ENCODE results near the gene KCNG1.

The KCNG1 gene

DNA sequence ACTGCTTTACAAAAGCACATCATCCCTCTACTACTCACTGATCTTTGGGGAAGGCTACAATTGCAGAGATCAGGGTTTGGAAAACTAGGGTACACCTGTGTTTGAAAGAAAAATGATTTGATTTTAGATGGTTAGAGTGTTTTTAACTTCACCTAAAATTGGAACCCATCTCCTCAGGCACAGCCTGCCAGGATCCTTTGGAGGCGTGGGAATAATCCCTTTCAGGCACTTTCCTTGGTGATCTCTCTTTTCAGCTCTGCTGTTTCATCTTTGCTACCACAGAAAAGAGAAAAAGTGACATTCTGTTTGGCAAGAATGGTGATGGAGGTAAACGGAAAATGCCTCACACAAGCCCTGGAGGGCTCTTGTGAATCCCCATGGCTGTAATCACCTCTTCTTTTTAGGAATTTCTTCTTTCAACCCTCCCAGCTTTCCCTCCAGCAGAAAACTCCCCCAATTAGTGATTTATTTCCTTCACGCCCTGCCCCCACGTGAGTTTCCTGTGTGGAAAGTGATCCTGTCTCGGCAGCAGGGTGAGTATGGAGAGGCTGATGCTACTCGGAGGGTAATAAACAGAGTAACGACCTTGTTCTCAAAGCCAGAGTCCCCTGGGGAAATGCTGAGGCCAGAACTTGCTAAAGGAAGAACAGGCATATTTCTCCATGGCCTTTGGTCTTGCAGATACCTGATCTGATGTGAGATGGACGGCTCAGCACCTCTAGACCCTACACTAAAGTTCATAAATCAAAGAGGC is 9.2 kb downstream of the KCNG1 start:
- DNase-seq (ENCODE audit: low spot score): no peak

DNA sequence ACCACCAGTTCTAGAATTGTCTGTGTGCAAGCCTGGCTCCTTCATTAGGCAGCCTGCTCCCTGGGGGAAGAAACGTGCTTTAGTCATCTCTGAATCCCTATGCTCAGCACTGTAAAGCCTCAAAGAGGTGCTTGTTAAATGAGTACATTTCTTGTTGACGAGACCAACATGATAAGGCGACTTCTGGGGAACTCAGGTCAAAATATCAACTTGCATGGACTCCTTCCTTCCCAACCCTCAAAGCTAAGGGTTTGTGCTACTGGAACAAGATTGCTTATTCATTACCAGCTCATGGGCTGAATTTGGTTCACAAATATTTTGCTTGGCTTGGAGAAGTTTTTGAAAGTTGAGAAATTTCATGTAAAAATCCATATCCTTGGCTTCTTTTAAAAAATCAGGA is 10.6 kb downstream of the KCNG1 start:
- no peak for DNase-seq (ENCODE audit: low spot score)

DNA sequence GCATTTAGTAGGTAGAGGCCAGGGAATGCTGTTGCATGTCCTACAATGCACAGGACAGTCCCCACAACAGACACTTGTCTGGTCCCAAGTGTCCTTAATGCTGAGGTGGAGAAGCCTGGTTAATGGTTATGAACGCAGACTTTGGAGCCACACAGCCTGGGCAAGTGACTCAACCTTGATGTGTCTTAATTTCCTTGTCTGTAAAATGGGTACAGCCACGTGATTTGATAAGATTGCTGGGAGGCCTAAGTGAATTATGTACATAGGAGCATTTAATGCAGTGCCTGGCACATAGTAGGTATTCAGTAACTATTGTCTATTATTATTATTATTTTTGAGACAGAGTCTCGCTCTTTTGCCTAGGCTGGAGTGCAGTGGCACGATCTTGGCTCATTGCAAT is 11.4 kb downstream of the KCNG1 start:
- DNase-seq (ENCODE audit: low spot score): no peak

DNA sequence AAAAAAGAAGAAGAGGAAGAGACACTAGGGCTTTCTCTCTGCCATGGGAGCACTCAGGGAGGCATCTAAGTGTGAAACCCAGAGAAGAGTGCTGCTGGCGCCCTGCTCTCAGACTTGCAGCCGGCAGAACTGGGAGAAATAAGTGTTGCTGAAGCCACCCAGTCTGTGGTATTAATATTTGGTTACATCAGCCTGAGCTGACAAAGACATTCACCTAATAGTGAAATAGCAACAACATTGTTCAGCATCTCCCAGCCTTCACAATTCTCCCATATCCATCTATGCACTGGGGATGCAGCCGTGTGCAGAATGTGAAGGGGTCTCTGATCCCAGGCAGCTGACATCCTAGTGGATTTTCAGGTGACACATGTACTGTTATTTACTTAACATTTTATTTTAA is 12.0 kb downstream of the KCNG1 start:
- no peak for DNase-seq (ENCODE audit: low spot score)

DNA sequence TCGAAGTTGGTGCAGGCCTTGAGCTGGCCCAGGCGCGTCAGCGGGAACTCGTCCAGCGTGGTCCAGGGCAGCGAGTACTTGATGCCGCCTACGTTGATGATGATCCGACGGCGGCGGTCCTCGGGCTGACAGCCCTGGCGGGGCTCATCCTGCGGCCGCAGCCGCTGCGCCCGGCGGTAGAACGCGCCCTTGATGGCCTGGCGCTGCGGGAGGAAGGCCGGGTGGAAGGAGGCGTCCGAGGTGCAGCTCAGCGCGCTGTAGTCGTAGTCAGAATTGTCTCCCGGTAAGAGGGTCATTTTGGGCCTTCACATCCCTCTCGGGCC is 12.9 kb downstream of the KCNG1 start:
- no peak for DNase-seq (ENCODE audit: low spot score)

DNA sequence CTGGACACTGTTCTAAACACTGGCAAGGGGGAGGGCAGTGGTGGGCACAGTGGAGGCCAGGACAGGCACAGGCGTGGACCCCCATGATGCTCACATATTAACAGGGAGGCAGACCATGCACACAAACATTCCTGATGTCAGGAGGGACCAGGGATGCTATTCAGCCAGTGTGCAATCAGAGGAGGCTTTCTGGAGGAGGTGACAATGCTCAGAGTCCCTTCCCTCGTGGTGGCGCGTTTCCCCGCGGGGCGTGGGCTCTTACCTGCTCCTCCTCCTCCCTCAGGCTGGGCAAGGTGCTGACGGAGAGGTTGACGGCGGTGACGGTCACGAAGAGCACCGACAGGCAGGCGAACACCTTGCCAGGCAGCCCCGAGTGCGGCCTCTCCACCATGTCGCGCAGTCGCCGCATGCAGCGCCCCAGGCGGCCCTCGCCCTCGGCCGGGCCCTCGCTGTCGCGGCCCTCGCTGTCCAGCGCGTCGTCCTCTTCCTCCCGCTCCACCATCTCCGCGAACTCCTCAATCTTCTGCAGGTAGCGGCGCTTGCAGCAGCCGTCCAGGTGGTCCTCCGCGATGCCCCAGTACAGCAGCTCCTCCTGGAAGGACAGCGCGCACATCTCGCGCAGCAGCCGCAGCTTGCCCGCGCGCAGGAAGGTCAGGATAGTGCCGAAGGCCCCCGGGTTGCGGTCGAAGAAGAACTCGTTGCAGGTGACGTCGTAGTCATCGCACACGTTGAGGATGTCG is 13.4 kb downstream of the KCNG1 start:
- no peak for DNase-seq (ENCODE audit: low spot score)

DNA sequence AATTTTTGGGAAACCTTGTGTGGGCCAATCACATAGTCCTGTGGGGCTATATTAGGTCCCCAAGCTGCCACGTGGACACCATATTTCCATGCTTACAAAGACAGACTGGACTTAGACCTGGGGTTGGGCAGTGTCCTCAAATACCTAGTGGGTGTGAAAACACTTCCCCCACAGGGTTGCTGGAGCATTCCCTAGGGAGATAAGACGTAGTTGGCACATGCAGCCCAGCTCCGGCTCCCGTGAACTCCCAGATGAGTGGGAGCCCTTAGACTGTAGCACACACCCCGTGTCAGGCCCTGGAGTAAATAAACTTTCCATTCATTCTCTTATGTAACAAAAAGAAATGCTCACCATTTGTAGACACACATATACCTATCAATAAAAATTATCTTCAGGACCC is 14.2 kb downstream of the KCNG1 start:
- DNase-seq (ENCODE audit: low spot score): no peak

DNA sequence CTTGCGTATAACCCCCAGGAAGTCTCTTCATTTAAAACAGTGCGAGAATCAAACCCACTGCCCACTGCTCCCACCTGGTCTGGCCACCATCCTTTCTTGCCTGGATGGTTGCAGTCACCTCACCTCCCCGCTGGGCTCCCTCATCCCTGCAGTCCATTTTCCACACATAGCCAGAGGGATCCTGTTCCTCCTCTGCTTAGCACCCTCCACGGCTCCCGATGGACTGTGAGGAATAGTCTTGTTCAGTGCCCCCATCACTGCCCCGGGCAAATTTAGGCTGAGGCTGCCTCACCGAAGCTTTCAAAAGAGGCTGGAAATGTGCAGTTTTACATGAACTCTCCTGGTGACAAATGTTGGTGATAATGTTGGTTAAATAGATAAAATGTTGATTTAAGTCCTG is 17.7 kb downstream of the KCNG1 start:
- no peak for DNase-seq (ENCODE audit: low spot score)

DNA sequence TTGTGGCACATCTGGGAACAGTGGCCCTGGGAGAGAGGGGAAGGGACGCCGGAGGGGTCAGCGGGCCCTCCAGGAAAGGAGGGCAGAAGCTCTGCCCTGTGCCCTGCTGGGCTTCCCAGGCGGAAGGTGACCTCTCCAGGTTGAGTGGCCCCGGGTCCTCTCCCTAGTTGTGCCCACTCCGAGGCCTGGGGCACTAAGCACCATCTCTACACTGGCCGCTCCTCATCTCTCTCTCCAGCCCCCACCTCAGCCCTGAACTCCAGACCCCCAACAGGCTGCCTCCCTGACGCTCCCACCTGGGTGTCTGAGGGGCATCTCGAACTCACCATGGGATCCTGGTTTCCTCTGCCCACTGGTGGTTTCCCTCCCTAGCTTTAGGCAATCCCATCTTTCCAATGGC is 18.1 kb downstream of the KCNG1 start:
- DNase-seq (ENCODE audit: low spot score): no peak

DNA sequence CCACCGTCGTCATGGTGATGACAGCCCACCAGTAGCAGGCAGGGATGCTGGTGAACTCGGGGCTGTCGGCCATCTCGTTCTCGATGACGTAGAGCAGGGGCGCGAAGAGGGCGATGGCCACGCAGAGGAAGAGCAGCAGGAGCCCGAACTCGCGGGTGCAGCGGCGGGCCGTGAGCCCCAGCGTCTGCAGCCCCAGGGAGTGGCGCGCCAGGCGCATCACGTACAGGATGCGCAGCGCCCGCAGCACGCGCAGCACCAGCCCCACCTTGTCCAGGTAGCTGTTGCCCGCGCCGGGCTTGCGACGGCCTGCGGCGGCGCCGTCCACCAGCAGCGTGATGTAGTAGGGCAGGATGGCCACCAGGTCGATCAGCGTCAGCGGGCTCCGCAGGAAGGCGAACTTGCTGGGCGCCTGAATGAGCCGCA is 18.6 kb downstream of the KCNG1 start:
- DNase-seq (ENCODE audit: low spot score): no peak

DNA sequence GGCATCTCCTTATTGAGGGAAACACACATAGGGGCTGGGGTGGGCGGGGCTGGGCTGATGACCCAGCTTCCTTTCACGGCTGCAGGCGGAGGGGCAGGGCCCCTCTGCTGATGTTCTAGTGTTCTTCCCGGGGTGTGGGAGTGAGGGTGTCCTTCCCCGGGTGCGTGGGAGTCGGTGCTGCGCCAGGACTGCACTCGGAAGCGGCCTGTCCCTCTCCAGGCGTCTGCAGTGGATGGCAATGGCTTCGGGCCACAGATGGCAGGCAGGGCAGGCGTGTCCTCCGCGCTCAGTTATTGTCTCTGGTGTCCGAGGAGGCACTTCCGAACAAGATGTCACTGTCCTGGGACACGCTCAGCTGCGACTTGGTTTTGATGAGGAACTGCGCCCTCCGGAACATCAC is 19.2 kb downstream of the KCNG1 start:
- no peak for DNase-seq (ENCODE audit: low spot score)

DNA sequence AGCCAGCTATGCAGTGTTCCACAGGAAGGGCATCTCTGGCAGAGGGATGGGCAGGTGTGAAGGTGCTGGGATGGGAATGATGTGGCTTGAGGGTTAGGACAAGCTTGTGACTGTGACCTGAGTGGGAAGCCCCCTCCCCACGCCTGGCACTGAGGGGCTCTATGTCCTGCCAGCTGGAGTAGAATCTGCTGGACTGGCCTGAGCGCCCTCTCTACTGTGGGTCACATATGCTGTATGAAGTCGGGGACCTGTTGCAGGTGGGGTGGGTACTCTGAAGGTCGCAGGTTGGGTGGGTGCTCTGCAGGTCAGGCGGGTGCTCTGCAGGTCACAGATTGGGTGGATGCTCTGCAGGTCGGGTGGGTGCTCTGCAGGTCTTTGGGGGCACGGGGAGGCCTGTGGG is 20.3 kb downstream of the KCNG1 start:
- DNase-seq (ENCODE audit: low spot score): no peak

DNA sequence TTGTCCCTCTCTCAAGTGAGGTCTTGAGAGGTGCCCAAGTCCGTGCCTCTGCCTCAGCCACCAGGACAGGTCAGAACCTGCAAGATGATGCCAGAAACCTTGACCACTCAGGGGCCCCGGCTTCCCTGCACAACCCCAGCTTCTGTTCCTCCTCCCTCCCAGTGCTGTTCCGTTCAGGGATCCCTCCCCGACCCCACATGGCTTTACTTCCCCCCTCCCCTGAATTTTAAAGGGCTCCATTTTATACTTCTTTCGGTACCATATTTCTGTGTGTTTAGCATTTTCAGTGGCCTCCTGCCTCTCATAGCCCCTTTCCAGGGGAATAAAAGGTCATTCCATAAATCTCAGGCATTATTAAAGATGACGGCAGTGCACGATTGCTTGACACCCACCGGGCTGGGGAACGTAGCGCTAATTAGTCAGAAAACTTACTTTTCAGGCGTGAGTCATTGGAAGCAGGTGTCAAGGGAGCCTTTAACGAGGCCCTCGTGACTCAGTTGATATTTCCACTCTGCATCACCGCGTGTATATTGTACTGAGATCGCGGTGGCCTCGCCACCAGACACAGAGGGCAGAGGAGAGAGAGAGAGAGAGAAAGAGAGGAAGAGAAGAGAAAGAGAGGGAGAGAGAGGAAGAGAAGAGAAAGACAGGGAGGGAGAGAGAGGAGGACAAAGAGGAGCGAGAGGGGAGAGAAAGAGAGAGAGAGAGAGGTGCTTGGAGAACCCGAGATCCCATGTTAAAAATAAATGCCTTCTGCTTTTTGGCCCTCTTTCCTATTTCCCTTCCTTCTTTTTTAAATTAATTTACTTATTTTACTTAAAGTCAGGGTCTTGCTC is 21.3 kb downstream of the KCNG1 start:
- no peak for DNase-seq (ENCODE audit: low spot score)

DNA sequence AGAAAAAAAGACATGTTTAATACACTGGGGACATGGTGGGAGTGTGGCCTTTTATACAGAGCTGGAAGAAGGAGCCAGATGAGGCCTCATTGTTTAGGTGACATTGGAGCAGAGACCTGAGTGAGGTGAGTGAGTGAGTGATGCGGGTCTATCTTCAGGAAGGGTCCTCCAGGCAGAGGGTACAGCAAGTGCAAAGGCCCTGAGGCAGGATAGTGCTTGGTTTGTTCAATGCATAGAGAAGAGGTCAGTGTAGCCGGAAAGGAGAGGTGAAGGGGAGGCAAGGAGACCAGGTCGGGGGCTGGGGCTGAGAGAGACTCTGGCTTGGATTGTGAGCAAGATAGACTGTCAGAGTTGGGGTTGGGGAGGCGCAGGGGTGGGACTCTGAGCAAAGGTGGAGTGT is 23.6 kb downstream of the KCNG1 start:
- DNase-seq (ENCODE audit: low spot score): no peak

DNA sequence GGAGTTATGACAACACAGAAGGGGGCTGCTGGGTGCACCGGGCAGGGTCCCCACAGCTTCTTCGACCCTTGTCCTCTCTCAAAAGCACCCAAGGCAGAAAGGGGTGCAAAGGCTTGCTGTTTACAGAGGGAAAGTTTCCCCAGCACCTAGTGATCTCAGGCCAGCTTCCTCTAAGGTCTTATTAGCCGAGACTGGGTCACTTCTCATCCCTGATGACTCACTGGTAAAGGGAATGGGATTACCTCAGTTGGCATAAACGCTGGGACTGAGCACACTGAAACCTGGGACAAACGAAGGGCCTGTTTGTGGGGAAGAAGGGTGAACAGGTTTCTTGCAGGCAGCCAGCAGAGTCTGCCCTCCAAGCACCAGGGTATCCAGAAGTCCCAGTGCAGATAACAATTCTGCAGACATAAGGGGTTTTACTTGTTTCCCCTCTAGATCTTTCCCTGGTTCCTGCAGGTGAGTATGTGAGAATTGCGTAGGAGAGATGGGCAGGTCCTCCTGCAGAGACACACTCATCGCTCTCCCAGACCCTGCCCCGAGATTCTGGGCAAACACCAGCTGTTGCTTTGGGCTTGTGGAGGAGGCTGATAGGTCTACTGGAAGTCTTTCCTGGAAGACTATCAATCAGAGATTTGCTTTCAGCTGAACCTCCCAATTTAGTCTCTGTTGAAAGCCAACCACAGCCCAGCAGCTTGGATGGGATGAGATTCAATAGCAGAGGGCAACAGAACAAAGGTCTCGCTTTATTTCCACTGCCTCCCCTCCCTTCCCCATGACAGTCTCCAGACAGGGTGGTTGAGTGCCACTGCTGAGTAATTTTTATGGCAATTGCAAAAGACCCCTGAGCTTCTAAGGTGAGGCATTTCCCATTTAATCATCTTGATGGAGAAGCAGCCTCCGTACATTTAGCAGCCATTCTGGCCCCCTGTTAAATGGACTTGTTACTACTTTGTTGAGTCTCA is 25.7 kb downstream of the KCNG1 start:
- no peak for DNase-seq (ENCODE audit: low spot score)

DNA sequence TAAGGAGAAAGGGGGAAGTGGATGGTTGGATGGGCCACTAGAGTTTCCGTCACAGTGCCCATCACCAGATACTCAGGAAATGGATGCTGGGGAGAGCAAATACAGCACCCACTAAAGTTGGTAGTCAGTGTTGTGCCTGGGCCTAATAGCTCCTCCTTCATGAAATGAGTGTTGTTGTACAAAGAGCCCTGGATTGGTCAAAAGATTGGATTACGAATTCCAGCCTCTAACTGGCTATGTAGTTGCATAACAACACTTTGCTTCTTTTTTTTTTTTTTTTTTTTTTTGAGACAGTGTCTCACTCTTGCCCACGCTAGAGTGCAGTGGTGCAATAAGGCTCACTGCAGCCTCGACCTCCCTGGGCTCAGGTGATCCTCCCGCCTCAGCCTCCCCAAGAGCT is 27.4 kb downstream of the KCNG1 start:
- DNase-seq (ENCODE audit: low spot score): no peak

DNA sequence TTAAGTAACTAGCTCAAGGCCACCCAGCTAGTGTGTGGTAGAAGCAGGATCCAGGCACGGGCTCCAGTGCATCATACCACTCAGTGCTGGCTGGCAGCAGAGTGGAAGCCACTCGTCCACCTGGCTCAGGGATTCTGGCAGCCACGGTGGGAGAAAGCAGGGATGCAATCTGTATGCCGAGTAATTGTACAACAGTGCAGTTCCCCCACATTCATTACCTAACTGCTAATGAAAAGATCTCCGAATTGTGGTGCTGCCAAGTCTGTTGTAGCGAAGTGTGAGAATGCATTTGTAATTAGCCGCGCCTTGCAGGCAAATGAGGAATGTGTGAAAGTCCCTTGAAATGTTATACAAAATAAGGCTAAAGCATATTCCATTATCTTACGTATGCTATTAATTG is 29.0 kb downstream of the KCNG1 start:
- DNase-seq (ENCODE audit: low spot score): no peak

DNA sequence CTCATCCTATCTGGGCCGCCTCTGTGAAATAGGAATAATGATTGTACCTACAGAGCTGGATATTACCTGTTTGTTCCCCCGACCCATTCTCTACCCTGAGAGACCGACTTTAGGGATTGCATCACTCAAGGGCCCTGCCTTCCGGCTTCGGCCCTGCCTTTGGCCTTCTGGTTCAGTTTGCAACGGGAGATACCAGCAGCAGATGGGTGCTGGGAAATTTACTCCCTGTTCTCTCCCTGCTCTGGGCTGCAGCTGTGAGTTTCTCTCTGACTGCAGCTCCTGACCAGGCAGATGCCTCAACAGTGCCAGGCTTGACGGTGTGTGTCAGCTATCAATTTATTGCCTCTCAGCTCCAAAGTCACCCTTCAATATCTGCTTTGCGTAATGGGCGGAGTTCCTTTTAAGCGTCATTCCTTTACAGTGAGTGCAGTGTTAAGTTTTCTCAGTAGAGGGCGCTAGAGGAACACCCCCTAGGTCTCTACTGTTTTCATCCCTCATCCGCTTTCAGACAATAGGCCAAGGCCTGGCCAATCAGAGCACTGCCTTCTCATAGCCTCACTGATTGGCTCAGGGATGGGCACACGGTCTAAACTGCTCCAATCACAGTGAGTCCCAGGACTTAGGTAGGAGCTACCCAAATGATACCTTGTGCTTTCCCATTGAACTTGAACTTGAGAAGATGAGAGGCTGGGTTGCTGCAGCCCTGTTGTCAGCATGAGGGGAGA is 30.0 kb downstream of the KCNG1 start:
- peak; percentile 12 for DNase-seq (ENCODE audit: low spot score)

DNA sequence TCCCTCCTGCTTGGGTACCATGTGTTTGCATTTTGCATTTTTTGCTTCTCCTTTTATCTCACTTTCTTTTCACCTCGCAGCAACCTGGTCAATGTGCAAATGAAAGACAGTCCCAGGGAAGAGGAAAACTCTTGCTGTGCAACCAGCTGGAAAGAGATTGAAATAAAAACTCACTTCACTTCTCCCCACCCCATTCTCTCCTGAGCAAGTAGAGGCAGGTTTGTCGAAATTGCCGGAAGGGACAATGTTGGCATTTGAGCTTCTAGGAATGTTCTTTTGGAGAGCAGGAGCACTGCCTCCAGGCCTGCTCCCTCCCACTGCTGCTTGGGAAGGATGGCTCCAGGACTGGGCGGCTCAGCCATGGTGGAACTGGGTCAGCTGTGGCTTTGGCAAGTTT is 30.6 kb downstream of the KCNG1 start:
- DNase-seq (ENCODE audit: low spot score): no peak

DNA sequence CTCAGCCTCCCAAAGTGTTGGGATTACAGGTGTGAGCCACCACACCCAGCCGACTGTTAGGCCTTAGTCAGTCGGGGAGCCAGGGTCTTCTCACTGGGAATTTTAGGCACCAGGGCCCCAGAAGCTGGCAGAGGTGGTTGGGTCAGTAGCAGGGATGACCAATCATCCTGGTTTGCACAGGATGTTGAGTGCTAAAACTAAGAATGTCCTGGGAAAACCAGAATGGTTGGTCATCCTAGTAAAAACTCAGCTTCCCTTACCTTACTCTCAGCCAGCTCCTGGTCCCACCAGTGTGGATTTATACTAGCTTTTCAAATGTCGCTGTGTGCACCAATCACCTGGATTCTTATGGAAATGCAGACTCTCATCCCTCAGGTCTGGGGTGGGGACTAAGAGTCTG is 31.8 kb downstream of the KCNG1 start:
- DNase-seq (ENCODE audit: low spot score): no peak

DNA sequence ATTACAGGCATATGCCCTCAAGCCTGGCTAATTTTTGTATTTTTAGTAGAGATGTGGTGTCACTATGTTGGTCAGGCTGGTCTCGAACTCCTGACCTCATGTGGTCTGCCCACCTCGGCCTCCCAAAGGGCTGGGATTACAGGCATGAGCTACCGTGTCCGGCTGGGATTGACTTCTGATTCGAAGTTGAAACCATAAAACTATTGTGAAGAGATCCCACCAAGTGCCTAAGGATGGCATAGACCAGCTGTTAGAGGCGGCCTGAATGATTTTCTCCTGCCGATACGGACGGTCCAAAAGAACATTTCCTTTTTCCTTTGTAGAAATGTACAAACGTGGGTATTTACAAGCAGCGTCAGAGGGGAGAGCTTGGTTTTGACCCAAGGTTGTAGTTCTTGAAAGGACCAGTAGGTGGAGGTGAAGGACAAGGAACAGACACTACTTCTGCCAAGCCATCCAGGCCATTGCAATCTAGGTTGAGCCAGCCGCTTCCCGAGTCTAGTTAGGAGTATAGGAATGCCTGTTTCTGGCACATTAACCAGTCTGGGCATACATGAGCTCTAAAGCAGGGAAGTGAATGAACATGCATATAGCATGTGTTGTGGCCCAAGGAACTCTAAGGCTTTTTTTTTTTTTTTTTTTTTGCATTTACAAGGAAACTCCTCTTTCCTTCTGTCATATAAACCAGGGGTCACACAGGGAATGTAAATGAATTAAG is 35.3 kb downstream of the KCNG1 start:
- peak; percentile 80 for DNase-seq (ENCODE audit: low spot score)

Data from LoVo (cell line).